DOHH2 (cell line): Measurements from ENCODE around the gene ZIC5.

Experiments
- EZH2phosphoT487 ChIP-seq: fragments of 200-600 bp; sonication (generic); IDR thresholded peaks from 2 replicates; pipeline ENCODE4 v1.6.1; 2017; ENCODE audit warnings: borderline replicate concordance, mild to moderate bottlenecking, antibody characterized with exemption, low read length, moderate library complexity, mixed read lengths
- TF ChIP-seq, protein P1 (sequence below): fragments of 200-600 bp; sonication (generic); IDR thresholded peaks from one replicate; pipeline ENCODE4 v1.5.1; 2014; ENCODE audit warnings: antibody characterized with exemption, mild to moderate bottlenecking, low read depth, low read length; ENCODE audit not compliant: poor library complexity, severe bottlenecking

DNA sequence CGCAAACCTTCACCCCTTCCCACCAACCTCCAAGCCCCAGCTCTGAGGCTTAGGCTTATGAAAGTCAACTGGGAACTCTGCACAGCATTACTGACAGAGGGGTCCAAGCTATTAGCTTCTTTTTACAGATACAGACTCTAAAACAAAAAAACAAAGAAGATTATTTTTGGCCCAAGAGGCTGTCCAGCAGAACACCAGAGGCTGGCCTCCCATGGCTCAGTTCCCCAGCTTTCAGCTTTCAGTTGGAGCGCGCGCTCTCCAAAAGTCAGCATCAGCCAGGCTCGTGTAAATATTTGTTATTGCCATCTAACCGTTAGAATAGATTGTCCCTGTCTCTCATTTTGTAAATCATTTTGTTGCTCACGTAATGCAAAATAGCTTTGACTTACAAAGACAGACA is 58.4 kb downstream of the ZIC5 start:
- TF ChIP-seq EZH2phosphoT487, result no peak
- TF ChIP-seq, protein P1, sequence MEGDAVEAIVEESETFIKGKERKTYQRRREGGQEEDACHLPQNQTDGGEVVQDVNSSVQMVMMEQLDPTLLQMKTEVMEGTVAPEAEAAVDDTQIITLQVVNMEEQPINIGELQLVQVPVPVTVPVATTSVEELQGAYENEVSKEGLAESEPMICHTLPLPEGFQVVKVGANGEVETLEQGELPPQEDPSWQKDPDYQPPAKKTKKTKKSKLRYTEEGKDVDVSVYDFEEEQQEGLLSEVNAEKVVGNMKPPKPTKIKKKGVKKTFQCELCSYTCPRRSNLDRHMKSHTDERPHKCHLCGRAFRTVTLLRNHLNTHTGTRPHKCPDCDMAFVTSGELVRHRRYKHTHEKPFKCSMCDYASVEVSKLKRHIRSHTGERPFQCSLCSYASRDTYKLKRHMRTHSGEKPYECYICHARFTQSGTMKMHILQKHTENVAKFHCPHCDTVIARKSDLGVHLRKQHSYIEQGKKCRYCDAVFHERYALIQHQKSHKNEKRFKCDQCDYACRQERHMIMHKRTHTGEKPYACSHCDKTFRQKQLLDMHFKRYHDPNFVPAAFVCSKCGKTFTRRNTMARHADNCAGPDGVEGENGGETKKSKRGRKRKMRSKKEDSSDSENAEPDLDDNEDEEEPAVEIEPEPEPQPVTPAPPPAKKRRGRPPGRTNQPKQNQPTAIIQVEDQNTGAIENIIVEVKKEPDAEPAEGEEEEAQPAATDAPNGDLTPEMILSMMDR, result no peak
